NCI-H1417 treated with DMSO at 0.1 percent for 48 hours (cell line): ENCODE measurements around the gene GLRA3.
A peak's percentile ranks its signal among the peaks of the same experiment; 100 is the strongest.
"Not testable (repeated sequence)": the region's sequence is repeated elsewhere in the genome, so short reads cannot be mapped to it uniquely, and the experiment has no call there.

ENCODE experiments used
- DNase-seq: peaks from one replicate; lab custom pipeline; 2025; lab: John Stamatoyannopoulos, UW

GLRA3 gene

GRCh38 chr4:174828845-174829701 lies at the start of gene GLRA3:
Gene GLRA3 (minus strand): TSS chr4:174829247. CDS start chr4:174828811, 436 bp downstream.
- peak; percentile 90 for DNase-seq

- no peak for DNase-seq
Observed at GRCh38 chr4:174874898-174875297, 45.9 kb upstream of the GLRA3 start.

- no peak for DNase-seq
Observed at GRCh38 chr4:174873931-174874330, 44.9 kb upstream of the GLRA3 start.

GRCh38 chr4:174873146-174873545 lies 44.1 kb upstream of the GLRA3 start:
- DNase-seq: not testable (repeated sequence)

- DNase-seq: no peak
Observed at GRCh38 chr4:174871407-174871806, 42.4 kb upstream of the GLRA3 start.

GRCh38 chr4:174870311-174870710 lies 41.3 kb upstream of the GLRA3 start:
- no peak for DNase-seq

- no peak for DNase-seq
Observed at GRCh38 chr4:174869339-174869738, 40.3 kb upstream of the GLRA3 start.

GRCh38 chr4:174867903-174868302 lies 38.9 kb upstream of the GLRA3 start:
- no peak for DNase-seq

GRCh38 chr4:174865418-174865985 lies 36.5 kb upstream of the GLRA3 start:
- DNase-seq: no peak

GRCh38 chr4:174864031-174864430 lies 35.0 kb upstream of the GLRA3 start:
- DNase-seq: no peak

GRCh38 chr4:174860588-174860987 lies 31.5 kb upstream of the GLRA3 start:
- no peak for DNase-seq

- no peak for DNase-seq
Observed at GRCh38 chr4:174859904-174860303, 30.9 kb upstream of the GLRA3 start.

GRCh38 chr4:174856926-174857800 lies 28.1 kb upstream of the GLRA3 start:
- DNase-seq: no peak

- DNase-seq: no peak
Observed at GRCh38 chr4:174855050-174855449, 26.0 kb upstream of the GLRA3 start.

- DNase-seq: no peak
Observed at GRCh38 chr4:174853629-174854028, 24.6 kb upstream of the GLRA3 start.

- DNase-seq: no peak
Observed at GRCh38 chr4:174848596-174848995, 19.5 kb upstream of the GLRA3 start.

GRCh38 chr4:174847801-174848427 lies 18.9 kb upstream of the GLRA3 start:
- DNase-seq: no peak

- DNase-seq: no peak
Observed at GRCh38 chr4:174835536-174835935, 6.5 kb upstream of the GLRA3 start.

- DNase-seq: no peak
Observed at GRCh38 chr4:174834477-174834876, 5.4 kb upstream of the GLRA3 start.

- DNase-seq: no peak
Observed at GRCh38 chr4:174826660-174827059, 2.4 kb downstream of the GLRA3 start.

GRCh38 chr4:174815282-174815681 lies 13.8 kb downstream of the GLRA3 start:
- no peak for DNase-seq

- DNase-seq: no peak
Observed at GRCh38 chr4:174813292-174813691, 15.8 kb downstream of the GLRA3 start.
